HL-60/S4 treated with phorbol 12-myristate 13-acetate at 8.2 ng/mL for 4 days and 3 days (cell line): Measurements from ENCODE around the gene TLR9.

Source experiments
- in situ Hi-C: fragments of 300-500 bp; cut with MboI; formaldehyde crosslinking; loops from 2 replicates; pipeline ENCODE4 v1.15.0; 2022; ENCODE audit warnings: low sequenced_read_pairs

Gene TLR9

GRCh38 chr3:52176951-52177700 is 48.3 kb downstream of the TLR9 start:
- in situ Hi-C loops = no loop called here

GRCh38 chr3:52176180-52176752 is 49.2 kb downstream of the TLR9 start:
- in situ Hi-C loops = no loop called here

- in situ Hi-C loops = no loop called here
Observed at GRCh38 chr3:52175416-52176179, 49.8 kb downstream of the TLR9 start.

GRCh38 chr3:52174896-52175295 is 50.5 kb downstream of the TLR9 start:
- in situ Hi-C loops = no loop called here

- in situ Hi-C loops = no loop called here
Observed at GRCh38 chr3:52173101-52173500, 52.3 kb downstream of the TLR9 start.

DNA sequence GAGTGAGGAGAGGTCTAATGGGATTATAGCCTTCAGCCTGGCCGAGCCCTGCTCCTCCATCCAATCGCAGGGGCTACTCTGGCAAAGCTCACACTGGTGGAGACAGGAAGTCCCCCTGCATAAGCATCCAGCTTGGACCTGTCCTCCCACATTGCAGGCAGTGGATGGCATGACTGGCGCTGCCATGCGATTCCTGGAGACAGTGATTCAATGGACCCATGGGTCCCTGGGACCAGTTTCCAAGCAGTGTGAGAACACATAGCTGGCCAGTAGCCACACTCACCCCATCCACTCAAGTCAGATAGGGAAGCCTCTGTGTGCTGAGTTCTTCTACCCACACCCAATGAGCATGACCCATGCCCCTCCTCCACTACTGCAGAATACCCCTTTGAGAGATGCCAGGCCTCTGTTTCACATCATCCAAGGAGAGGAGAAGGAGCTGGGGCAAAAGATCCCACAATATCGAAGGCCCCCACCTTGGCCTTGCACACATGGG is 53.1 kb downstream of the TLR9 start:
- in situ Hi-C loops = no loop called here

DNA sequence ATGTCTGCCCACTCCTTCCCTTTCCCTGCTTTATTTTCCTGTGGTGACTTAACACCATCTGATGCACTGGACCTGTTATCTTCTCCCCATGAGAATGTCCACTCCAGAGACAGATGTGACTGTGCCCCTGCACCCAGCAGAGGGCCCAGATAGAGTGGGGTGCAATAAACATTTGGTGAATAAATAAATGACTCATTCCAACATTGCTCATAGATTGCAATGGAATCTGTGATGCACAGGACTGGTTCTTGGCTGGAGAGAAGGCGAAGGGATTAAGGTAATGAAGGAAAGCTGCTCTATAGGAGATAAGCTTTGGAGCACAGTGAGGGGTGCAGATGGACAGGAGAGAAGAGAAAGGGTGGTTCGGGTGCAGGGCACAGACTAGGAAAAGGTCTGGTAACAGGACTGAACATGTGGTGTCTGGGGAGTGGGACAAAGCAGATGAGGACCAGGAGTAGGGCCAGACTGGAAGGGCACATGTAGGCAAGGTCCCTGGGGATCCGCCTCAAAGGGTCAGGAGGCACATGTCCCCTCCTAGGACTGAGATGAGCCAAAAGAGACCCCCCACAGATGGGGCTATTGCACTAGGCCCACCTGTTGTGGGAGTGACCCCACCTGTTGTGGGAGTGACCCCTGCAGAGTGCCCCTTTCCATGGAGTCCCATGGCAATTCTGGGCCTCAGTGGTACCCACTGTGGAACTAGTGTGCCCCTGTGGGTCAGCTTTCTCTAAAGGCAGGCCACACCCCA is 53.8 kb downstream of the TLR9 start:
- in situ Hi-C loops = no loop called here
